GM18868 (cell line): ENCODE results near the gene TARM1.

Source experiments
- ATAC-seq: cut with Tn5 transposase; IDR thresholded peaks from one replicate; pipeline ENCODE4 v1.9.1; 2021; ENCODE audit warnings: mild to moderate bottlenecking, moderate library complexity; ENCODE audit not compliant: unreplicated experiment

Gene TARM1

GRCh38 chr19:54081032-54081431 lies at the start of gene TARM1:
Gene TARM1, minus strand, starts transcription at chr19:54081365. Its CDS starts 25 bp downstream, at chr19:54081340.
- no peak for ATAC-seq

- no peak for ATAC-seq
These were observed 48.4 kb upstream of the TARM1 start for GRCh38 chr19:54129617-54129996.

- no peak for ATAC-seq
These were observed 47.8 kb upstream of the TARM1 start for GRCh38 chr19:54128796-54129616.

GRCh38 chr19:54128441-54128725 lies 47.2 kb upstream of the TARM1 start:
- ATAC-seq = no peak

GRCh38 chr19:54127688-54128440 lies 46.7 kb upstream of the TARM1 start:
- ATAC-seq = no peak

GRCh38 chr19:54125713-54126112 lies 44.5 kb upstream of the TARM1 start:
- no peak for ATAC-seq

GRCh38 chr19:54124393-54124792 lies 43.2 kb upstream of the TARM1 start:
- ATAC-seq = no peak

- ATAC-seq = no peak
These were observed 42.5 kb upstream of the TARM1 start for GRCh38 chr19:54123682-54124081.

GRCh38 chr19:54121259-54121658 lies 40.1 kb upstream of the TARM1 start:
- no peak for ATAC-seq

GRCh38 chr19:54115109-54116063 lies 34.2 kb upstream of the TARM1 start, which contains the start of the genes PRPF31 and TFPT:
Gene PRPF31, plus strand, starts transcription at chr19:54115754. Its CDS starts 2,525 bp downstream, at chr19:54118279.
Gene TFPT, minus strand, starts transcription at chr19:54115657. Its CDS starts 388 bp downstream, at chr19:54115269.
- peak; percentile 75 for ATAC-seq

GRCh38 chr19:54114340-54115108 lies 33.4 kb upstream of the TARM1 start:
- no peak for ATAC-seq

GRCh38 chr19:54109651-54110050 lies 28.5 kb upstream of the TARM1 start:
- ATAC-seq = no peak

GRCh38 chr19:54108496-54108895 lies 27.3 kb upstream of the TARM1 start:
- ATAC-seq = no peak

GRCh38 chr19:54107876-54108490 lies 26.8 kb upstream of the TARM1 start:
- ATAC-seq = no peak

- ATAC-seq = no peak
These were observed 25.6 kb upstream of the TARM1 start for GRCh38 chr19:54106716-54107115.

GRCh38 chr19:54105796-54106195 lies 24.6 kb upstream of the TARM1 start:
- no peak for ATAC-seq

GRCh38 chr19:54104998-54105715 lies 24.0 kb upstream of the TARM1 start:
- no peak for ATAC-seq

GRCh38 chr19:54102421-54103169 lies 21.4 kb upstream of the TARM1 start, which contains the start of gene NDUFA3:
Gene NDUFA3, plus strand, starts transcription at chr19:54102855. Its CDS starts 24 bp downstream, at chr19:54102879.
- ATAC-seq = peak; percentile 97
